Mucosa of stomach (tissue), 1 donor: ENCODE data around the gene CLMN.

Source experiments
- H3K27me3 ChIP-seq: one replicate; pipeline ENCODE4 v1.7.0; 2013; ENCODE audit warnings: mild to moderate bottlenecking, low read length; ENCODE audit not compliant: control insufficient read depth, insufficient read depth
- H3K36me3 ChIP-seq: one replicate; pipeline ENCODE4 v1.7.0; 2013; ENCODE audit warnings: low read length; ENCODE audit not compliant: control insufficient read depth, insufficient read depth
- H3K4me1 ChIP-seq: one replicate; pipeline ENCODE4 v1.7.0; 2013; ENCODE audit warnings: mild to moderate bottlenecking, low read length; ENCODE audit not compliant: control insufficient read depth, insufficient read depth
- H3K4me3 ChIP-seq: one replicate; pipeline ENCODE4 v1.7.0; 2013; ENCODE audit warnings: low read length
- H3K9ac ChIP-seq: one replicate; pipeline ENCODE4 v1.7.0; 2013; ENCODE audit warnings: mild to moderate bottlenecking, low read length, moderate library complexity
- H3K9me3 ChIP-seq: one replicate; pipeline ENCODE4 v1.7.0; 2013; ENCODE audit warnings: mild to moderate bottlenecking, low read length, moderate library complexity; ENCODE audit not compliant: control insufficient read depth
- donor health status: Pancreatic carcinoma.

Gene CLMN

DNA sequence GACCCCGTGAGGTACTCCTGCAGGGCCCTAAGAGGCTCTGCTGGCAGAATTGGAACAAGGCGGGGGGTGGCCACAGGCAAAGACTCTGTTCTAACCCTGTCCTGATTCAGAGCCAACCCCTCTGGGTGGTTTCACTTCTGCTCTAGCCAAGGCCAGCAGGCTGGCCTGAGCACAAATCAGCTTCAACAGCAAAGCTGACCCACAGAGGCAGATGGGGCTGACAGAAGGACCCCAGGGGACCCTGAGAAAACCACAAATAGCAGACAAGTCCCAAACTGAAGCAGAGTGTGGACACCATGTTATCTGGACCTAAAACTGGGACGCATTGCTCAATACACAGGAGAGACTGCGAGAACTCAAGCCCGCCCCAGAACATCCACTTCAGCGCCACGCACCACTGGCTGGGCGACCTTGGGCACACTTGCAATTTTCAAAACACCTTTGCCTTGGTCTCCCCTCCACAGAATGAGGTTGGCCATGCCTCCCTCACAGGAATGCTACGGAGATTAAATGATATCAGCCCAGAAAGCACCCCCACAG is 85.9 kb downstream of the CLMN start:
- no peaks in the 10 kb centered on the region for H3K27me3 ChIP-seq
- peaks cover 9% of the 10 kb centered on the region for H3K4me1 ChIP-seq
- H3K9me3 ChIP-seq: no peaks in the 10 kb centered on the region
- no peak overlapping the region for H3K9ac ChIP-seq
- H3K36me3 ChIP-seq: no peaks in the 10 kb centered on the region
- no peak overlapping the region for H3K4me3 ChIP-seq

DNA sequence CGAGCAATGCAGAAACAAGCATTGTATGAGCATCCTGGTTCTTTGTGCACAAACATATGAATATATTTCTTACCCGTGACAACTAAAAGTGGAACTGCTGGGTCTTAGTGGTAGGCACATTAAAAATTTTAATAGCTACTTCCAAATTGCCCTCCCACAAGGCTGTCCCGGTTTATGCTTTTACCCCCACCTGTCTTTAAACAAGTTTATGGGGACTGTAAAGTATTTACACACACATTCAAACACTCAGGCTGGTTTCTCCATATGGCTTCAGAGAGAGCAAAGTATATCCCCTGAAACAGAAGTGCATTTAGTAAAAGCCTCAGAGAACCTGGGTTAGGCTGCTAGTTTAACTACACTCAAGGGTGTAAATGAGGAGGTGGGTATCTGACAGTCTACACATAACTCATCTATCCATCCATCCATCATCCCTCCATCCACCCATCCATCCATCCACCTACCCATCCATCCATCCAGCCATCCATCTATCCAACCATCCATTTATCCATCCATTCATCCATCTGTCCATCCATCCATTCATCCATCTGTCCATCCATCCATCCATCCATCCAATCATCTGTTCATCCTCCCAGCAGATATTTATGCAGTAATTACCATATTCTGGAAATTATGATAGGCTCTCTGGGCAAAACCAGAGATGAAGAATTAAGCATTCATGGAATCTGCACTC is 86.7 kb downstream of the CLMN start:
- Histone ChIP-seq H3K4me1 (peaks cover 9% of the 10 kb centered on the region), H3K9ac (no peak overlapping the region), H3K36me3 (no peaks in the 10 kb centered on the region), H3K4me3 (no peak overlapping the region), H3K9me3 (no peaks in the 10 kb centered on the region), H3K27me3 (no peaks in the 10 kb centered on the region)

DNA sequence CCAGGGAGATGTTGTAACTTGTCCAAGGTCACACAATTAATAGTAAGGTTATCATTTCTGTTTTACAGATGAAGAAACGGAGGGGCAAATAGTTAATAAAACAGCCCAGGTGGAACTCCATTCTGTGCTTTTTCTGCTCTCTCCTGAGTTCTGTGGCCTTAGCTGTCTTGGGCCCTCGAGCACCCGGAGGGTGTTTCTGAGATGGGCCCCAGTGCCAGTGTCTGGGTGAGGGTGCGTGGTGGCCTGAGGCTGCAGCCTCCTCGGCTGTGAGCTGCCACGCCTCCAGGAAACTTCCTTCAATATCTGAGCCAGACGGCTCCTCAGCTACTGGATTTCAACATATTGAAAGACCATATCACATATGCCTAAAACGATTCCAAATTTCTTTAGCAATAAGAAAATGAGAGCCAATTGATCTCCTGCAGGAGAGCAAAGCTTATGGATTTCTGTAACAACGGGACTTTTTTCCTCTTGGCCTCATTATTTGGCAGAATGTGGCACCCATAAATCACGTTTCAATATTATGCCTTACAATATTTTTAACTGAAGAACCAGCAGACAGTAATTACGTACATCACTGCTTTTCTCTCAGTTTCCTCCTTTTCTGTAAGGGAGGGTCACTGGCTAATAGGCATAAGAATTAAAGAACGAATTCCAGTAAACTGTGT is 87.6 kb downstream of the CLMN start:
- no peak overlapping the region for H3K4me3 ChIP-seq
- H3K4me1 ChIP-seq: peaks cover 9% of the 10 kb centered on the region
- H3K36me3 ChIP-seq: no peaks in the 10 kb centered on the region
- H3K9ac ChIP-seq: no peak overlapping the region
- H3K27me3 ChIP-seq: no peaks in the 10 kb centered on the region
- H3K9me3 ChIP-seq: no peaks in the 10 kb centered on the region

DNA sequence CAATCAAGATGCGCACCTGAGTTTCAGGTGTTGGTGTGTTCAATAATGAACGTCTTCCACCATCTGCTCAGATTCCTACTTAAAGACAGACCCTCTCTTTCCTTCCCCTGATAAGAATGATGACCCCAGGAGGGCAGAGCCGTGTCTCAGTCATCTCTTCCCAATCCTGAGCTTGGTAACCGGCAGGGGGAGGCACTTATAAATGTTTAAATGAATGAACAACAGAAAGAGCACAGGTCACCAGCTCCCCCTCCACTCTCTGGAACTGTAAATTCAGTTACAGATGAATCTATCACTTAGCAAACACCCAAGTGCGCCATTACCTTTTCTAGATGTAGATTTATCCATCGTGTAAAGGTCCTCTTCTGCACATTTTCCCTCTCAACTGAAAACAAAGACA is 90.0 kb downstream of the CLMN start:
- H3K27me3 ChIP-seq: no peaks in the 10 kb centered on the region
- peaks cover 10% of the 10 kb centered on the region for H3K4me1 ChIP-seq
- H3K9ac ChIP-seq: no peak overlapping the region
- H3K4me3 ChIP-seq: no peak overlapping the region
- H3K9me3 ChIP-seq: no peaks in the 10 kb centered on the region
- H3K36me3 ChIP-seq: no peaks in the 10 kb centered on the region

DNA sequence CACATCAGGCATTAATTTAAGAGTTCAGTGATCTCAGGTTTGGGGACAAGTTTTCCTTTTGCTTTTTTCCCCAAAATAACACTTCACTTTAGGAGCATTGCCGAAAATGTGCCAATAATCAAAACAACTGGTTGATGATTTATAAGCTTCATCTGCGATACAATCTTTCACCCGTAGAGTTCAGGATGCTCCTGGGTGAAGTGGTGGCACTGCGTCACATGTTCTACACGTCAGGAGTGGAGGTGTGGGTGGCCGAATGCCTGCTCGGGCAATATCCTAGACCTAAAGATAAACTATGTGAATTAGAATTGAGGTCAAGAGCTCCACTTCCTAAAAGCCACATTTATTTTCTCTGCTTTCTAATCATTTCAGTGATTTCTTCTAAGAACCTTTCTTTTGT is 91.5 kb downstream of the CLMN start:
- Histone ChIP-seq H3K9ac (no peak overlapping the region), H3K4me3 (no peak overlapping the region), H3K27me3 (no peaks in the 10 kb centered on the region), H3K4me1 (peaks cover 10% of the 10 kb centered on the region), H3K9me3 (no peaks in the 10 kb centered on the region), H3K36me3 (no peaks in the 10 kb centered on the region)

DNA sequence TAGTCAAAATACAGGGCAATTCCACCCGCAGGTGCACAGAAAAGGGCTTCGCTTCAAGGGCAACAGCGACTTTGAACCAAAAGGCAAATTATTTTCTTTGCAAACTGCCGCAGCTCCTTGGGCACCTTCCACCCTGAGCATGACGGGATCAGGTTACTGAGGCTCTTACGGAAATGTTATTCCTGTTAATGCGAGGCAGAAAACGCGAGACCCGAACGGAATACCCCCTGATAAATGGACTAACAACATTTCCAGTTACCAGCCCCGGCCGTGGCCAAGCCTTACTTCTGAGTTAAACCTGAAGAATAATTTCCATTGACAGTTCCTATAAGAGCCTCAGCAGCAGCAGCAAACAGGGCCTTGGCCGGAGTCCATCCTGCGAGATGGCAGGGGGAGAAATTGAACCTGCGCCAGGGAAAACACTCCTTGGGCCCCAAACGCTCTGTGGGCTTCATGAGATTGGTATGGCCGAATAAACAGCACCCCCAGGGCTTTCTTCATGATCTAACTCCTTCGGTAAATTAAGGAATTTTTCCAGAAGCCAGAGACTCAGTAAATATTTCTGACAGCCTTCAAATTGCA is 92.3 kb downstream of the CLMN start:
- no peak overlapping the region for H3K4me3 ChIP-seq
- H3K9ac ChIP-seq: no peak overlapping the region
- no peaks in the 10 kb centered on the region for H3K27me3 ChIP-seq
- no peaks in the 10 kb centered on the region for H3K9me3 ChIP-seq
- peaks cover 10% of the 10 kb centered on the region for H3K4me1 ChIP-seq
- no peaks in the 10 kb centered on the region for H3K36me3 ChIP-seq

DNA sequence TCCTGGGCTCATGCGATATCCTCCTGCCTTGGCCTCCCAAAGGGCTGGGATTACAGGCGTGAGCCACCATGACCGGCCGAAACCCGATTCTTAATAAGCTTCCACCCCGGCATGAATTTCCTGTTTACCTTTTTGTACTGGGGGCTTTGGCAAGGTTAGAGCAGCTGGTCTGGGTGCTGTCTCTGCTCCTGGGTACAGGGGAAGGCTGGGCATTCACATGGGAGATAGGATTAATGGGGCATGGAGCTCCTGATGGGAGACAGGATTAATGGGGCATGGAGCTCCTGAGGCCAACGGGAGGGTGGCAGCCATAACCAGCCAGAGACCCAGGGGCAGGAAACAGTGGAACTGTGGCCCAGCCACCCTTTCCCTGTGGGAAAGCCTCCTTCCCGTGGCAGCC is 92.9 kb downstream of the CLMN start:
- Histone ChIP-seq H3K9me3 (no peaks in the 10 kb centered on the region), H3K36me3 (no peaks in the 10 kb centered on the region), H3K4me1 (peaks cover 10% of the 10 kb centered on the region), H3K9ac (no peak overlapping the region), H3K4me3 (no peak overlapping the region), H3K27me3 (no peaks in the 10 kb centered on the region)

DNA sequence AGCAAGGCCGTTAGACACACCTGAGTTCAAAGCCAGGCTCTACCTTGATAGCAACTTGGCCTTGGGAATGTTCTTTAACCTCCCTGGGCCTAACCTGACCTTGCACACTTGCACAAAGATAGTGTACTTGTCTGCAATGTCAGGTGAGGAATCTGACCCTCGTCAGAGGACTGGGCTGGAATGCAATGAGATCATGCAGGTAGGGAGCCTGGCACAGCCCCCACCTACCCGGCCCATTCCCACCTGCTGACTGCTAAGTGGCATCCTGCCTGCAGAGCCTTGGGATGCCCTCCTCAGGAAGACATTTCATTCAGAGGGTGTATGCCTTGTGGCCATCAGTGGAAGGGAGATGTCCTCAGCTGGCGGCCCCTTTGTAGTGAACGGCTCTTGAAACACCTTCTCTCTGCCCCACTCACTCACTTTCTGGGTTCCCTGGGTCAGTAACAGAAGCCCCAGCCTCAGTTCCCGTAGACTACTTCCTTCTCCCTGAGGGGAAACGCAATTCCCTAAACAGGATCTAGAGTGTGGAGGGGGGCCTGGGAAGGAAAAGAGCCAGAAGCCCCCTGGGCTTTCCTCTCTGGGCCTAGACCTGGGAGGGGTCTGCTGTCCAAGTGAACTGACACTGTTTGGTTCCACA is 94.3 kb downstream of the CLMN start:
- Histone ChIP-seq H3K27me3 (no peaks in the 10 kb centered on the region), H3K36me3 (peaks cover 13% of the 10 kb centered on the region), H3K9ac (no peak overlapping the region), H3K4me3 (no peak overlapping the region), H3K9me3 (no peaks in the 10 kb centered on the region), H3K4me1 (peaks cover 10% of the 10 kb centered on the region)

DNA sequence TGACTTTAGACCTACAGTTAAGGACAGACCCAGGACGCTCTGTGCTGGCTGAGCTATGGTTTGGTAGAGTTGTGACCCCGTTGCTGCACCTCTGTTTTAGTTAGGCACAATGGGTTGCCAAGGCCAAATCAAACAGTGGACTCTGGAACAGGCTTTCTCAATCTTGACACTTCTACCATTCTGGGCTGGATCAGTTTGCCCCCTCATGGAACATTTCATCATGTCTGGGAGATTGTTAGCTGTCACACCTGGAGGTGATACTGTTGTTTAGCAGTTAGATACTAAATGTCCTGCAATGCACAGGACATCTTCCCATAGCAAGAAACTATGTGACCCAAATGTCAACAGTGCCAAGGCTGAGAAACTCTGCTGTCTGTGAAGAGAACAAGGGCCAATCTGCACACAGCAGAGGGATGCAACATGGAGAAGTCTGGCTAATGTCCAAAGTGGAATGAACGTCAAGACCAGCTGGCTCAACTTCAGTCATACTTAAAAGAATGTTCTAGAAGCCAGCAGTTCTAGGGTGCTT is 96.8 kb downstream of the CLMN start:
- H3K9me3 ChIP-seq: no peaks in the 10 kb centered on the region
- H3K27me3 ChIP-seq: no peaks in the 10 kb centered on the region
- H3K4me3 ChIP-seq: no peak overlapping the region
- H3K4me1 ChIP-seq: peaks cover 10% of the 10 kb centered on the region
- no peak overlapping the region for H3K9ac ChIP-seq
- peaks cover 18% of the 10 kb centered on the region for H3K36me3 ChIP-seq

DNA sequence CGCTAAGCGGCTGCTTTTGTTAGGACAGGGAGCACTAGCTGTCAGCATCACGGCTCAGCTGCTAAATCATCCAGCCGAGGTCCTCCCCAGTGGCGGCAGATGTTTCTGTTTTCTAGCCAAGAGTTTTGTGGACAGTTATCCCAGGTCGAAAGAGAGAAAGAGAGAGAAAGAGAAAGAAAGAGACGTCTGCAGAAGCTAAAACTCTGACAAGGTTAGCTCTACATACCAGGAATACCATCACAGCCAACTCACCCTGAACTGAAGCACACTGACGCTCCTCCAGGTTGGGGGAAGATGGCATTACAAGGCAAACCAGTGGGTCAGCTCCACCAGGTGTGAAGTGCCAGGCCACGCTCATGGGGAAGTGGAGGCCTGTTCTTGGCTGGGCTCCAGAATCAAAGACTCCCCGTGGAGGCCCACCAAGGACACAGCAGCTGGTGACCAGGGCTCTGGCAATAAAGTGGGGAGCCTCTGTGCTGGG is 97.5 kb downstream of the CLMN start:
- peaks cover 18% of the 10 kb centered on the region for H3K36me3 ChIP-seq
- H3K4me1 ChIP-seq: peaks cover 5% of the 10 kb centered on the region
- no peak overlapping the region for H3K4me3 ChIP-seq
- no peaks in the 10 kb centered on the region for H3K27me3 ChIP-seq
- no peaks in the 10 kb centered on the region for H3K9me3 ChIP-seq
- H3K9ac ChIP-seq: no peak overlapping the region

DNA sequence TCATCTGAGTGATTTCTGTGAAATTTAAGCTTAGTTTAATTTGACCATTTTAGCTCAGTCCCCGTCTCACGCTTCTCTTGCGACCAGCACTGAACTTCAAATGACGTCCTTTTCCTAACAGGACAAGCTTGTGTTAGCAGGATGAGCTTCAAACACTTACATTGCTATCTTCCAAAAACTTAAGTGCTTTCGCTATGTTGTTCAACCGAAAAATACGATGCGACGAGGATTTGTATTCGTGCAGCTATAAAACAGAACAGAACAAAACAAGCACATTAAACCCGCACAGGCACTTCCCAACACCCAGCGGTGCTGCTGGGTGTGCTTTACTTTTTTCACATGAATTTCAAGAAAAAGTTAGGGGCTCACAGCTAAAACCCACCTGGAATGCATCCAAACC is 98.2 kb downstream of the CLMN start:
- Histone ChIP-seq H3K27me3 (no peaks in the 10 kb centered on the region), H3K36me3 (peaks cover 18% of the 10 kb centered on the region), H3K9ac (no peak overlapping the region), H3K9me3 (no peaks in the 10 kb centered on the region), H3K4me1 (no peaks in the 10 kb centered on the region), H3K4me3 (no peak overlapping the region)
